ENCODE results near the gene PRKCZ. TPM values are rescaled to one million over a fixed set of nuclear protein-coding genes. Genes with fewer than 3 reads are reported as not detected.

The PRKCZ gene
- polyA plus RNA-seq, 1 of the 3 experiments (the other 2 are of a cell fraction) = 24.2 TPM

- Histone ChIP-seq H3F3A (replicated peaks; ENCODE audit: insufficient read depth) (no peaks in the 10 kb centered on the region), H3K79me2 (ENCODE audit: insufficient read depth) (no peaks in the 10 kb centered on the region), H2AFZ (ENCODE audit: low read depth) (no peak overlapping the region), H3K9ac (no peak overlapping the region), H3K4me3 (ENCODE audit: low read depth in 2 of 2, low read length in 1 of 2) (no peak overlapping the region), H4K20me1 (ENCODE audit: insufficient read depth) (no peaks in the 10 kb centered on the region), H3K27me3 (ENCODE audit: insufficient read depth) (no peaks in the 10 kb centered on the region), H3K9me2 (no peaks in the 10 kb centered on the region), H3K4me2 (no peak overlapping the region), H3K36me3 (replicated peaks in 1 of 2; ENCODE audit: control insufficient read depth in 1 of 2, insufficient read depth in 2 of 2, low read length in 1 of 2) (no peaks in the 10 kb centered on the region), H3K4me1 (ENCODE audit: control insufficient read depth in 1 of 2, insufficient read depth in 2 of 2, low read depth in 1 of 2, low read length in 1 of 2) (peaks cover 0 to 11% of the 10 kb centered on the region in 2 experiments; a peak in 1 of 4 replicates), H3K9me3 (no peaks in the 10 kb centered on the region), H3K27ac (ENCODE audit: low read depth in 2 of 2, low read length in 1 of 2) (no peak overlapping the region)
- POLR2A ChIA-PET = no interaction called here
- CTCF ChIA-PET = no interaction called here
- TF ChIP-seq FOXJ3 (CRISPR knock-in tag; IDR thresholded peaks at IDR 0.05) = no peak
- no peak for TF ChIP-seq RCOR1 (IDR thresholded peaks at IDR 0.05; ENCODE audit: low read length)
- no peak for TF ChIP-seq EZH2phosphoT487 (IDR thresholded peaks at IDR 0.05; ENCODE audit: borderline replicate concordance, low read depth)
- no peak for TF ChIP-seq TEAD4 (IDR thresholded peaks at IDR 0.05; ENCODE audit: borderline replicate concordance, insufficient read depth)
- no peak for TF ChIP-seq REST (IDR thresholded peaks at IDR 0.05; ENCODE audit: low read depth, low read length)
- TF ChIP-seq YY1 (IDR thresholded peaks at IDR 0.05; ENCODE audit: low read depth) = no peak
- no peak for TF ChIP-seq TAF1 (IDR thresholded peaks at IDR 0.05; ENCODE audit: borderline replicate concordance, low read depth, low read length)
- no peak for TF ChIP-seq RFX5 (IDR thresholded peaks at IDR 0.05; ENCODE audit: low read length)
- TF ChIP-seq POLR2AphosphoS5 (IDR thresholded peaks at IDR 0.05; ENCODE audit: low read depth, low read length) = no peak
- TF ChIP-seq RAD21 (IDR thresholded peaks at IDR 0.05; ENCODE audit: low read length) = no peak
- TF ChIP-seq ZBTB33 (IDR thresholded peaks at IDR 0.05; ENCODE audit: borderline replicate concordance, low read depth) = no peak
- no peak for TF ChIP-seq SMC3 (IDR thresholded peaks at IDR 0.05; ENCODE audit: low read depth, low read length)
- TF ChIP-seq GABPA (IDR thresholded peaks at IDR 0.05; ENCODE audit: low read depth) = no peak
- no peak for TF ChIP-seq MAX (IDR thresholded peaks at IDR 0.05; ENCODE audit: low read depth)
- no peak for TF ChIP-seq FOXM1 (IDR thresholded peaks at IDR 0.05; ENCODE audit: low read depth)
- TF ChIP-seq TCF12 (IDR thresholded peaks at IDR 0.05) = no peak
- TF ChIP-seq NRF1 (IDR thresholded peaks at IDR 0.05; ENCODE audit: low read depth, low read length) = no peak
- 91% methylated on average over 14 of the region's 17 CpGs for WGBS (ENCODE audit: low lambda C conversion rate)
- no peak for DNase-seq
Measured at GRCh38 chr1:2085080-2085479, 34.9 kb downstream of the PRKCZ start.

Measured in SK-N-SH (cell line).